Naive thymus-derived CD4-positive, alpha-beta T cell (primary cell): ENCODE data around the gene RPRD1B. TPM values are rescaled to one million over a fixed set of nuclear protein-coding genes. Genes with fewer than 3 reads are reported as not detected.

Source experiments
- ATAC-seq: fragments of 150-1000 bp; cut with Tn5 transposase; 2 replicates; pipeline ENCODE4 v1.10.0; 2021; ENCODE audit warnings: mild to moderate bottlenecking, moderate library complexity
- CTCF ChIA-PET: fragments of 350-600 bp; sonication (Branson Sonifier 250); formaldehyde crosslinking; loops from one replicate; lab custom pipeline; 2021; ENCODE audit warnings: antibody characterized with exemption; lab: Charles Lee
- POLR2A ChIA-PET: fragments of 350-600 bp; sonication (Branson Sonifier 250); formaldehyde crosslinking; loops from one replicate; lab custom pipeline; 2021; ENCODE audit warnings: antibody characterized with exemption, inconsistent platforms; lab: Charles Lee
- DNase-seq, 9 donors: peaks; one replicate each; pipeline versions ENCODE4 v3.0.0 to v3.0.0-alpha.2; 2020 to 2022; ENCODE audit warnings: mixed read lengths in 1 of 9
- H3K27ac ChIP-seq: one replicate; pipeline ENCODE4 v1.7.0; 2013; ENCODE audit warnings: mild to moderate bottlenecking, low read depth, low read length, moderate library complexity
- H3K27me3 ChIP-seq, 2 donors: one replicate each; pipeline ENCODE4 v1.7.0; 2013; ENCODE audit warnings: low read length in 2 of 2, mild to moderate bottlenecking in 2 of 2, moderate library complexity in 2 of 2; ENCODE audit not compliant: control insufficient read depth in 2 of 2, insufficient read depth in 2 of 2
- H3K36me3 ChIP-seq, 3 experiments: 1 replicate in 2 of 3; 2 replicates in 1 of 3; pipeline ENCODE4 v1.7.0; 2013; ENCODE audit warnings: low read length in 3 of 3, mild to moderate bottlenecking in 3 of 3, moderate library complexity in 1 of 3; ENCODE audit not compliant: insufficient read depth in 3 of 3, control insufficient read depth in 2 of 3
- H3K4me1 ChIP-seq, 2 donors: one replicate each; pipeline ENCODE4 v1.7.0; 2013; ENCODE audit warnings: low read length in 2 of 2, mild to moderate bottlenecking in 2 of 2, moderate library complexity in 1 of 2; ENCODE audit not compliant: control insufficient read depth in 2 of 2, insufficient read depth in 2 of 2
- H3K4me3 ChIP-seq: 2 replicates; pipeline ENCODE4 v1.7.0; 2013; ENCODE audit warnings: mild to moderate bottlenecking, low read length
- H3K9me3 ChIP-seq, 3 experiments: 1 replicate in 2 of 3; 2 replicates in 1 of 3; pipeline ENCODE4 v1.7.0; 2013; ENCODE audit warnings: low read length in 3 of 3; ENCODE audit not compliant: control insufficient read depth in 2 of 3
- H3K27ac Mint-ChIP-seq, 9 donors: one replicate each; pipeline ENCODE4 v1.8.0; 2020 to 2022; ENCODE audit warnings: mixed read lengths in 9 of 9, mild to moderate bottlenecking in 8 of 9, moderate library complexity in 5 of 9, inconsistent platforms in 2 of 9
- H3K27me3 Mint-ChIP-seq, 5 donors: one replicate each; pipeline ENCODE4 v1.8.0; 2021 to 2022; ENCODE audit warnings: mixed read lengths in 5 of 5, mild to moderate bottlenecking in 1 of 5
- H3K36me3 Mint-ChIP-seq, 5 donors: one replicate each; pipeline ENCODE4 v1.8.0; 2020 to 2022; ENCODE audit warnings: mixed read lengths in 5 of 5, mild to moderate bottlenecking in 3 of 5, inconsistent platforms in 1 of 5
- H3K4me1 Mint-ChIP-seq, 7 donors: one replicate each; pipeline ENCODE4 v1.8.0; 2020 to 2022; ENCODE audit warnings: mixed read lengths in 7 of 7, mild to moderate bottlenecking in 3 of 7, inconsistent platforms in 1 of 7
- H3K4me3 Mint-ChIP-seq, 10 donors: one replicate each; pipeline ENCODE4 v1.8.0; 2020 to 2022; ENCODE audit warnings: mild to moderate bottlenecking in 10 of 10, mixed read lengths in 10 of 10, moderate library complexity in 6 of 10, inconsistent platforms in 2 of 10
- H3K9me3 Mint-ChIP-seq, 11 donors: one replicate each; pipeline ENCODE4 v1.8.0; 2020 to 2022; ENCODE audit warnings: mixed read lengths in 11 of 11, mild to moderate bottlenecking in 4 of 11, inconsistent platforms in 1 of 11, moderate library complexity in 1 of 11
- intact Hi-C, 2 donors: fragments of 100-400 bp; cut with micrococcal nuclease; formaldehyde crosslinking; loops; one replicate each; pipeline ENCODE4 v1.15.1; 2023
- polyA plus RNA-seq, 2 donors: library from polyadenylated mRNA; unstranded; fragments of 300-500 nt; fragmentation: Illumina TruSeq; gene quantifications; one replicate each; pipeline ENCODE4 v1.2.3, GENCODE V29; 2021
- total RNA-seq, 6 experiments: library from RNA in 5 of 6; stranded (reverse) in 5 of 6; gene quantifications; 1 replicate in 5 of 6; 2 replicates in 1 of 6; pipeline ENCODE4 v1.2.3 and lab custom pipeline; 2021 to 2026

RPRD1B gene
- total and polyA plus RNA-seq, 7 experiments from 2014 or later: 3.4 to 49.1 (median 45.3) TPM

DNA sequence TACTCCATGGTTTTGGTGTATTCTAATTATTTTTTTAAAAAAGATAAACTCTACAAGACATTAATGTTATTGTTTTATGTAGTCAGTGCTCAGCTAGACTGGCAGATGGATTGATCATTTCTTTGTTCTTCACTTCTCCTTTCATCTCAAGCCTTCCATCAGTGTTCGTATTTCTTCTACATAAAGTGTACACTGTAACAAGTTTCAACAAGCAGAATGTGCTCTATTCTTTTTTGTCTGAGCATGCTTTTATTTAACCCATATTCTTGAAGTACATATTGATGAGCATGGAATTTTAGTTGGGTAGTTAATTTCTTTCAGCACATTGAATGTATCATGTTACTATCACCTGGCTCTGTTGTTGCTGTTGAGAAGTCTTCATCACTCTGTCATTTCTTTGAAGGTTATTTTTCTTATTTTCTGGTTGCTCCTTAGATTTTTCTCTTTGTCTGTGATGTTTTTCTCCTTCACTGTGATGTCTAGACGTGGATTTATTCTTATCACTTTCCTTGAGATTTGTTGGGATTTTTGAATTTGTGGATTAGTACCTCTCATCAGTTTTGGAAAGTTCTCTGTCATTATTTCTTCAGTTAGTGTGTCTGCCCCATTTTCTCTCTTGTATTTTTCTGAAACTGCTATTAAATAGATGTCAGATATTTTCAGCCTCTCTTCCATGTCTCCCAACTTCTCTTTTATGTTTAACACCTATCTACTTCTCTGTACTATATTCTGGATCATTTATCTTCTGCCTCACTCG, 83.0 kb downstream of the RPRD1B start:
- no peak overlapping the region for H3K4me3 Mint-ChIP-seq
- no peak for DNase-seq
- H3K27me3 Mint-ChIP-seq: peaks cover 0 to 23% (median 0%) of the 10 kb centered on the region in 5 donors
- ChIA-PET CTCF (no interaction called here), POLR2A (no interaction called here)
- intact Hi-C loops: no loop called here
- Histone ChIP-seq H3K4me3 (no peak overlapping the region), H3K36me3 (no peaks in the 10 kb centered on the region), H3K4me1 (no peaks in the 10 kb centered on the region), H3K9me3 (no peaks in the 10 kb centered on the region), H3K27ac (no peak overlapping the region), H3K27me3 (no peaks in the 10 kb centered on the region)
- H3K27ac Mint-ChIP-seq: no peak overlapping the region
- no peak for ATAC-seq
- no peaks in the 10 kb centered on the region for H3K36me3 Mint-ChIP-seq
- H3K9me3 Mint-ChIP-seq: no peaks in the 10 kb centered on the region
- peaks cover 0 to 4% (median 0%) of the 10 kb centered on the region in 7 donors for H3K4me1 Mint-ChIP-seq

DNA sequence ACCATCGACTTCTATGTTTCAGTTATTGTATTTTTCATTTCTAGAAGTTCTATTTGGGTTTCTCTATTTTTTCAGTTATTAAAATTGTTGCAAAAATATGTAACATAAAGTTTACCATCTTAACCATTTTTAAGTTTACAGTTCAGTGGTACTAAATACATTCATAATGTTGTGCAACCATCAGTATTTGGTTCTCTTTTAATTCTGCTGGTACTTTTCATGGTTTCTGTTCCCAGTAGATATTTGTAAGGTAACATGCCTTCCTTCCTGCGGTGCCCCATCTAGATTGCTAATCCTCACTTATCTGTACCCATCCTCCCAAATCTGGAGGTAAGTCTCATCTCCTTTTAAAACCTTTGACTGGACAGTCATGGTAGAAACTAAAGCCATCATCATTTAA, 83.7 kb downstream of the RPRD1B start:
- POLR2A ChIA-PET: no interaction called here

DNA sequence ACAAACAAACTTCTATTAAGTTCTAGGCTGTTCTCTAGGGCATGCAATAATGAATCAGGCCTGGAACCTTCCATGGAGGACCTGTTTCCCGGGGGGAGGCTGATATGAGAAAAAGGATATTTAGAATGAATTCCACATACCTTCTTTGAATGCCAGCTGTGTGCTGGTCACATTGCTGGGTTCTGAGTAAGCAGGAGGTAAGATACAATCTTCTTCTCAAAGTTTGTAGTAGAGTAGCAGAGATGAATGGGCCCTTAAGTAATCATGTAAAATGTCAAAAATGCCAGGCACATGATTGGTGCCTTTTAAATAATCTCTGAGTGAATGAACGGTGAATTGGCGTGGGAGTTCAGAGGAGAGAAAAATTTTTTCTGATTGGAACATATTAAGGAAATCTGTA, 84.1 kb downstream of the RPRD1B start:
- ATAC-seq: no peak
- H3K9me3 ChIP-seq: no peaks in the 10 kb centered on the region
- H3K27me3 ChIP-seq: no peaks in the 10 kb centered on the region
- no peak overlapping the region for H3K27ac ChIP-seq
- no peaks in the 10 kb centered on the region for H3K36me3 ChIP-seq
- ChIA-PET POLR2A (no interaction called here), CTCF (no interaction called here)
- Mint-ChIP-seq H3K4me1 (peaks cover 0 to 8% (median 0%) of the 10 kb centered on the region in 7 donors), H3K4me3 (no peak overlapping the region), H3K9me3 (no peaks in the 10 kb centered on the region), H3K27ac (no peak overlapping the region), H3K27me3 (peaks cover 0 to 23% (median 0%) of the 10 kb centered on the region in 5 donors), H3K36me3 (no peaks in the 10 kb centered on the region)
- no peak for DNase-seq
- no peak overlapping the region for H3K4me3 ChIP-seq
- no peaks in the 10 kb centered on the region for H3K4me1 ChIP-seq
- intact Hi-C loops: no loop called here

More for the DNA sequence above, 83.7 kb downstream of the RPRD1B start:
- Histone ChIP-seq H3K9me3 (no peaks in the 10 kb centered on the region), H3K4me1 (no peaks in the 10 kb centered on the region), H3K36me3 (no peaks in the 10 kb centered on the region), H3K4me3 (no peak overlapping the region), H3K27me3 (no peaks in the 10 kb centered on the region), H3K27ac (no peak overlapping the region)
- Mint-ChIP-seq H3K27ac (no peak overlapping the region), H3K4me1 (peaks cover 0 to 6% (median 0%) of the 10 kb centered on the region in 7 donors), H3K9me3 (no peaks in the 10 kb centered on the region), H3K27me3 (peaks cover 0 to 23% (median 0%) of the 10 kb centered on the region in 5 donors), H3K36me3 (no peaks in the 10 kb centered on the region), H3K4me3 (no peak overlapping the region)
- no peak for ATAC-seq
- DNase-seq: no peak
- intact Hi-C loops: no loop called here
- CTCF ChIA-PET: no interaction called here

DNA sequence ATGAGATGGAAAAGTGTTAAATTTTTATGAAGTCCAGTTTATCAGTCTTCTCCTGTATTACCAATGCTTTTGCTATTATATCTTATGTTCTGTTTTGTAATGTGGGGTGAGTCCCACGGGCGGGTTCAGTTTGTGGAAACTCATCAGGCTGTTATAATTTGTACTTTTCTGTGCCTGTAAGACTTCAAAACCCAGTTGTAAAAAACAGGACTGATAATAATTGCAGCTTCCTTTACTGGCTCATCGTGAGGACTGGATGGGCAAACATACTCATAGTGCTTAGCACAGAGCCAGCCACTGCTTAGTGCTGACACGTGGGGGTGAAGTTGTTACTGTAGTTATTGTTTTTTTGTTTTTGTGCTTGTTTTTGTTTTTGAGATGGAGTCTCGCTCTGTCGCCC, 85.9 kb downstream of the RPRD1B start:
- intact Hi-C loops: no loop called here
- POLR2A ChIA-PET: no interaction called here

DNA sequence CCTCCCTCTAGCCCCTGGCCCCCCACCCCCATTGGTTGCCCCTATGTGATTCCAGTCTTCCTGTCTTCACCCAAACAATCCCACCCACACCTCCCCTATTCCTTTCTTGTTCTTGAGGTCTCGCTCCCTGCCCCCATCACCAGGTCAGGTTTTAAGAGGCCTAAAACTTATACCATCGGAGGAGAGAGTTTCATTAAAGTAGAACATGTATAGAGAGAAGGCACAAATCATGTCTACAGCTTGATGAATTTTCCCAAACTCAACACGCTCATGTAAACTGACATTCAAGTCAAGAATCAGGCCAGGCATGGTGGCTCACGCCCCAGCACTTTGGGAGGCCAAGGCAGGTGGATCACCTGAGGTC, 87.1 kb downstream of the RPRD1B start:
- Histone ChIP-seq H3K36me3 (no peaks in the 10 kb centered on the region), H3K4me1 (no peaks in the 10 kb centered on the region), H3K27me3 (no peaks in the 10 kb centered on the region), H3K27ac (no peak overlapping the region), H3K4me3 (no peak overlapping the region), H3K9me3 (no peaks in the 10 kb centered on the region)
- no peak overlapping the region for H3K4me3 Mint-ChIP-seq
- H3K27ac Mint-ChIP-seq: no peak overlapping the region
- ChIA-PET POLR2A (interaction anchor here (0.6 kb wide), 1 partner anchor 58 kb away, joined by 3 read pairs; no protein-coding TSS in a partner anchor), CTCF (no interaction called here)
- intact Hi-C loops: no loop called here
- H3K27me3 Mint-ChIP-seq: peaks cover 0 to 20% (median 0%) of the 10 kb centered on the region in 5 donors
- ATAC-seq: no peak
- peaks cover 0 to 12% (median 0%) of the 10 kb centered on the region in 7 donors for H3K4me1 Mint-ChIP-seq
- H3K36me3 Mint-ChIP-seq: no peaks in the 10 kb centered on the region
- no peak for DNase-seq
- no peaks in the 10 kb centered on the region for H3K9me3 Mint-ChIP-seq

More for the DNA sequence above, 85.9 kb downstream of the RPRD1B start:
- peaks cover 0 to 23% (median 0%) of the 10 kb centered on the region in 5 donors for H3K27me3 Mint-ChIP-seq
- no peaks in the 10 kb centered on the region for H3K27me3 ChIP-seq
- no peak overlapping the region for H3K27ac Mint-ChIP-seq
- peaks cover 0 to 12% (median 0%) of the 10 kb centered on the region in 7 donors for H3K4me1 Mint-ChIP-seq
- no peaks in the 10 kb centered on the region for H3K9me3 Mint-ChIP-seq
- no peak overlapping the region for H3K4me3 ChIP-seq
- no peaks in the 10 kb centered on the region for H3K4me1 ChIP-seq
- no peak overlapping the region for H3K27ac ChIP-seq
- CTCF ChIA-PET: no interaction called here
- DNase-seq (no peak), ATAC-seq (no peak)
- H3K36me3 ChIP-seq: no peaks in the 10 kb centered on the region
- no peaks in the 10 kb centered on the region for H3K36me3 Mint-ChIP-seq
- no peaks in the 10 kb centered on the region for H3K9me3 ChIP-seq
- H3K4me3 Mint-ChIP-seq: no peak overlapping the region

DNA sequence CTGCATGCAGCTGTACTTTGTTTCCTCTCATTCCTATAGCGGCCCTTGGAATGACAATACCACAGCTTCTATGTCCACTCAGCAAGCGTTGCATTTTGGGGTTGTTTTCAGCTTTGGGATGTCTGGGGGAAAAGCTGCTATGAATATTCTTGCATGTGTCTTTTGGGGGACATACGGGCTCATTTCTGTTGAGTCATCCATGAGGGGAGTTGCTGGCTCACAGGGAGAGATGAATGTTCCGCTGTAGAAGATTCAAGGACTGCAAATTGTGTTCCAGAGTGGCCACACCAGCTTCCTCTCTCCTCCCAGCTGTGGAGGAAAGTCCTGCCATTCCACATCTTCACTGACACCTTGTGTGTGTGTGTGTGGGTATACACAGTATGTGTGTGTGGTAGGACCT, 88.2 kb downstream of the RPRD1B start:
- H3K27me3 ChIP-seq: no peaks in the 10 kb centered on the region
- CTCF ChIA-PET: no interaction called here
- no peaks in the 10 kb centered on the region for H3K9me3 Mint-ChIP-seq
- DNase-seq (no peak), ATAC-seq (no peak)
- H3K4me1 ChIP-seq: no peaks in the 10 kb centered on the region
- no peaks in the 10 kb centered on the region for H3K36me3 ChIP-seq
- H3K36me3 Mint-ChIP-seq: no peaks in the 10 kb centered on the region
- no peaks in the 10 kb centered on the region for H3K9me3 ChIP-seq
- peaks cover 0 to 14% (median 0%) of the 10 kb centered on the region in 5 donors for H3K27me3 Mint-ChIP-seq
- intact Hi-C loops: no loop called here
- H3K4me3 Mint-ChIP-seq: no peak overlapping the region
- H3K27ac Mint-ChIP-seq: no peak overlapping the region
- H3K4me1 Mint-ChIP-seq: peaks cover 0 to 12% (median 0%) of the 10 kb centered on the region in 7 donors
- no peak overlapping the region for H3K4me3 ChIP-seq
- POLR2A ChIA-PET: no interaction called here
- no peak overlapping the region for H3K27ac ChIP-seq
